KMS-11 (cell line): ENCODE results near the gene RBM8A.

ENCODE experiments used
- H2AFZ ChIP-seq: fragments of 200-600 bp; sonication (generic); 2 replicates; pipeline ENCODE4 v1.6.1; 2016; ENCODE audit warnings: antibody characterized with exemption, mixed run types, low read depth
- H3K27ac ChIP-seq: fragments of 200-600 bp; sonication (generic); 2 replicates; pipeline ENCODE4 v1.6.1; 2016; ENCODE audit warnings: mild to moderate bottlenecking, mixed run types
- H3K27me3 ChIP-seq: fragments of 200-600 bp; sonication (generic); 2 replicates; pipeline ENCODE4 v1.6.1; 2017; ENCODE audit warnings: mild to moderate bottlenecking, low read depth, mixed run types, moderate library complexity; ENCODE audit not compliant: insufficient read depth
- H3K36me3 ChIP-seq: fragments of 200-600 bp; sonication (generic); 2 replicates; pipeline ENCODE4 v1.6.1; 2017; ENCODE audit warnings: mild to moderate bottlenecking, mixed run types; ENCODE audit not compliant: insufficient read depth
- H3K4me1 ChIP-seq: fragments of 200-600 bp; sonication (generic); 2 replicates; pipeline ENCODE4 v1.6.1; 2016; ENCODE audit warnings: mild to moderate bottlenecking, low read depth, mixed run types; ENCODE audit not compliant: poor library complexity, severe bottlenecking
- H3K4me2 ChIP-seq: fragments of 200-600 bp; sonication (generic); 2 replicates; pipeline ENCODE4 v1.7.0; 2016; ENCODE audit warnings: mild to moderate bottlenecking, mixed run types
- H3K4me3 ChIP-seq: fragments of 200-600 bp; sonication (generic); IDR thresholded peaks from 2 replicates; pipeline ENCODE4 v1.6.1; 2017; ENCODE audit warnings: low read depth, low read length, mixed read lengths; ENCODE audit not compliant: insufficient read depth
- H3K79me2 ChIP-seq: fragments of 200-600 bp; sonication (generic); 2 replicates; pipeline ENCODE4 v1.6.1; 2016; ENCODE audit warnings: low read depth, mixed run types; ENCODE audit not compliant: insufficient read depth
- H3K9ac ChIP-seq: fragments of 200-600 bp; sonication (generic); 2 replicates; pipeline ENCODE4 v1.6.1; 2016; ENCODE audit warnings: mild to moderate bottlenecking, mixed run types
- H4K20me1 ChIP-seq: fragments of 200-600 bp; sonication (generic); 2 replicates; pipeline ENCODE4 v1.6.1; 2016; ENCODE audit warnings: mild to moderate bottlenecking, mixed run types; ENCODE audit not compliant: insufficient read depth
- TF ChIP-seq, protein P1 (sequence below): fragments of 200-600 bp; sonication (generic); conservative IDR thresholded peaks from 2 replicates; pipeline ENCODE4 v1.6.1; 2017; ENCODE audit warnings: low read depth, mild to moderate bottlenecking, antibody characterized with exemption, low read length, moderate library complexity, mixed read lengths

The RBM8A gene

DNA sequence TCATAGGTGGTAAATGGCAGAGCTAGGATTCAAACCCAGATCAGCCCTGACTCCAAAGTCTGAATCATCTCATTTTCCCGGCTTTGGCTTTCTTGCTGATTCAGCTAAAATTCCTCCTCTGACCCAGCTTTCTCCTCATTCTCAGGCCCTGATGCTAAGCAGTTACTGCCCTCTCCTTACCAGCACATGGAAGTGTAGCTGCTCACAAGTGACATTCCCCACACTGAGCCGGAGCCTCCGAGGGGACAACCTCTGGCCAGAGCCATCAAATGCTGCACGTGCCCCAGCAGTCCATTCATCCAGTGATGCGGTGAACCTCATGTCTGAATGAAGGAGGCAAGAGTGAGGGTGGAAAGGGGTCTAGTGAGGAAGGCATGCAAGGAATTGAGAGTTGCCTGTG, 28.5 kb downstream of the RBM8A start:
- Histone ChIP-seq H2AFZ (no peak overlapping the region), H3K79me2 (no peaks in the 10 kb centered on the region), H3K4me3 (no peak overlapping the region), H3K27me3 (no peaks in the 10 kb centered on the region), H3K36me3 (no peaks in the 10 kb centered on the region), H3K4me1 (no peaks in the 10 kb centered on the region), H3K4me2 (no peak overlapping the region), H3K9ac (no peak overlapping the region), H4K20me1 (no peaks in the 10 kb centered on the region), H3K27ac (no peak overlapping the region)
- TF ChIP-seq, protein P1, sequence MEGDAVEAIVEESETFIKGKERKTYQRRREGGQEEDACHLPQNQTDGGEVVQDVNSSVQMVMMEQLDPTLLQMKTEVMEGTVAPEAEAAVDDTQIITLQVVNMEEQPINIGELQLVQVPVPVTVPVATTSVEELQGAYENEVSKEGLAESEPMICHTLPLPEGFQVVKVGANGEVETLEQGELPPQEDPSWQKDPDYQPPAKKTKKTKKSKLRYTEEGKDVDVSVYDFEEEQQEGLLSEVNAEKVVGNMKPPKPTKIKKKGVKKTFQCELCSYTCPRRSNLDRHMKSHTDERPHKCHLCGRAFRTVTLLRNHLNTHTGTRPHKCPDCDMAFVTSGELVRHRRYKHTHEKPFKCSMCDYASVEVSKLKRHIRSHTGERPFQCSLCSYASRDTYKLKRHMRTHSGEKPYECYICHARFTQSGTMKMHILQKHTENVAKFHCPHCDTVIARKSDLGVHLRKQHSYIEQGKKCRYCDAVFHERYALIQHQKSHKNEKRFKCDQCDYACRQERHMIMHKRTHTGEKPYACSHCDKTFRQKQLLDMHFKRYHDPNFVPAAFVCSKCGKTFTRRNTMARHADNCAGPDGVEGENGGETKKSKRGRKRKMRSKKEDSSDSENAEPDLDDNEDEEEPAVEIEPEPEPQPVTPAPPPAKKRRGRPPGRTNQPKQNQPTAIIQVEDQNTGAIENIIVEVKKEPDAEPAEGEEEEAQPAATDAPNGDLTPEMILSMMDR: no peak

DNA sequence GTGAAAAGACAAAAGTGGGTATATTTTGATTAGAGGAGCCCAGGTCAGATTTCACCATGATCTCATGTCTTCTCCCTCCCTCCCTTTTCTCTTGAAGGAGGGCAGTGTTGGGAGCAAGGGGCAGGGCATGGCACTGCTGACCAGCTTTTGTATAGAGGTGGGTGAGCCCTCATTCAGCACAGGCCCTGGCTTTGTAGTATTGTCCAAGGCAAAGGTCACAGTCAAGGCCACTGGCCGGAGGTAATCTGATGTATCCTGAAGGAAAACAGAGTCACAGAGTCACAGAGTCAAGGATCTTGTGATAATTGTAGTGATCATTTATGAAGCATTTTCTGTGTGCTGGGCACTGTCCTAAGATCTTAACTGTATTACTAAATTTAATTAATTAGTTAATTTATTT, 29.3 kb downstream of the RBM8A start:
- Histone ChIP-seq H2AFZ (no peak overlapping the region), H3K9ac (no peak overlapping the region), H3K4me1 (no peaks in the 10 kb centered on the region), H3K4me2 (no peak overlapping the region), H3K27ac (no peak overlapping the region), H3K79me2 (no peaks in the 10 kb centered on the region), H4K20me1 (no peaks in the 10 kb centered on the region), H3K4me3 (no peak overlapping the region), H3K36me3 (no peaks in the 10 kb centered on the region), H3K27me3 (no peaks in the 10 kb centered on the region)
- TF ChIP-seq, protein P1: no peak

DNA sequence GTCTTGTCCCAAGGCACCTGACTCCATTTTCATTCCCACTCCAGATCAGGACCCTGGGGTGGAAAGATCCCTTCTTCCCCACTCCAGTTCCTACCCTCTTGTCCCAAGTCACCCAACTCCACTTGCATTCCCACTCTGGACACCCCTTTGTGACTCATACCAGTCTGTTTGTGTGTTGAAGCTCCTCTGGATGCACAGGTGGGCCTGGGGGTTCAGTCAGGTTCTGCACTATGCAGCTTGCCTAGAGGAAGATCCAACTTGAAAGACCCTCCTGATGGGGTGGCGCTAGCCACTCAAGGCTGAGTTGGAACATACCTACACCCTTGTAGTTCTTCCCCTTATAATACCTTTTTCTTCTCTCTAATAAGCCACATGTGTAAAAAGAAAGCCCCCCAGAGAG, 31.8 kb downstream of the RBM8A start:
- no peaks in the 10 kb centered on the region for H3K27me3 ChIP-seq
- H4K20me1 ChIP-seq: no peaks in the 10 kb centered on the region
- no peak overlapping the region for H3K27ac ChIP-seq
- H3K9ac ChIP-seq: no peak overlapping the region
- TF ChIP-seq, protein P1: no peak
- no peak overlapping the region for H3K4me3 ChIP-seq
- no peak overlapping the region for H3K4me2 ChIP-seq
- no peaks in the 10 kb centered on the region for H3K36me3 ChIP-seq
- peaks cover 9% of the 10 kb centered on the region for H3K4me1 ChIP-seq
- H3K79me2 ChIP-seq: no peaks in the 10 kb centered on the region
- no peak overlapping the region for H2AFZ ChIP-seq

DNA sequence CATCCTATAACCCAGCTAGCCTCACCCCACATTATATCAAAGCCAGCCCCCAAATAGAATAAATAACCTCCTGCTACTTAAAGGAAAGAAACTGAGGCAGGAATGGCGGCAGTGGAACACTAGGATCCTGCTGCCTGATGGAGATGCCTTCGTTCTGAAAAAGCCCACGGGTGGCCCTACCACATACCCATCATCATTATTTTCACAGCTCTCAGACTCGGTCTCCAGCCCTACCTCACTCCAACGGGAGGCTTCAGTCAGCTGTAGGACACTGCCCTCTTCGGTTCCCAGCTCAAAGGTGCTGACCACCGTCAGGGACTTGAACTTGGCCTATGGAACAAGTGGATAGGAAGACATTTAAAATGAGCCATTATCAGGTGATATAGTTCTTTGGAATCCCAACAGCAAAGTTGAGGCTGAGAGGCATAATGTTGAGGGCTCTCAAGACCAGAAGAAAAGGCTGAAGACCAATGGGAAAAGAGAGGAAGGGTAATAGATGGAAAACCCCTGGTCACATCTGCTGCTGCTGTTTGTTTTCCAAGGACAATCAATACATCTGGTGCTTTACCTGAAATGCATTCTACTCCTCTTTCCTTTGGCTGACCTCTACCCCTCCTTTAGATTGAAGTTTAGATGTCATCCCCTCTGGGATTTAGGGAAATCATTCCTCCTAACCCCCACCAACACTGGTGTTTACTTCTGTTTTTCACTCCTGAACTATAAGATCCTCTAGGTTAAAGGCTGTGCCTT, 33.8 kb downstream of the RBM8A start:
- Histone ChIP-seq H3K27me3 (no peaks in the 10 kb centered on the region), H3K9ac (no peak overlapping the region), H3K36me3 (no peaks in the 10 kb centered on the region), H3K79me2 (no peaks in the 10 kb centered on the region), H3K4me2 (no peak overlapping the region), H2AFZ (no peak overlapping the region), H4K20me1 (no peaks in the 10 kb centered on the region), H3K4me3 (no peak overlapping the region), H3K4me1 (peaks cover 9% of the 10 kb centered on the region), H3K27ac (no peak overlapping the region)
- TF ChIP-seq, protein P1: no peak
